Myometrial cell (primary cell): Measurements from ENCODE around the gene STT3A. TPM values are rescaled to one million over a fixed set of nuclear protein-coding genes. Genes with fewer than 3 reads are reported as not detected.

ENCODE experiments used
- total RNA-seq: library from RNA; depleted of rRNA; stranded (reverse); fragments of >200 nt; gene quantifications from 2 replicates; pipeline ENCODE4 v1.2.3, GENCODE V29; 2015

STT3A gene
- 229 and 270 TPM in 2 replicates for total RNA-seq

DNA sequence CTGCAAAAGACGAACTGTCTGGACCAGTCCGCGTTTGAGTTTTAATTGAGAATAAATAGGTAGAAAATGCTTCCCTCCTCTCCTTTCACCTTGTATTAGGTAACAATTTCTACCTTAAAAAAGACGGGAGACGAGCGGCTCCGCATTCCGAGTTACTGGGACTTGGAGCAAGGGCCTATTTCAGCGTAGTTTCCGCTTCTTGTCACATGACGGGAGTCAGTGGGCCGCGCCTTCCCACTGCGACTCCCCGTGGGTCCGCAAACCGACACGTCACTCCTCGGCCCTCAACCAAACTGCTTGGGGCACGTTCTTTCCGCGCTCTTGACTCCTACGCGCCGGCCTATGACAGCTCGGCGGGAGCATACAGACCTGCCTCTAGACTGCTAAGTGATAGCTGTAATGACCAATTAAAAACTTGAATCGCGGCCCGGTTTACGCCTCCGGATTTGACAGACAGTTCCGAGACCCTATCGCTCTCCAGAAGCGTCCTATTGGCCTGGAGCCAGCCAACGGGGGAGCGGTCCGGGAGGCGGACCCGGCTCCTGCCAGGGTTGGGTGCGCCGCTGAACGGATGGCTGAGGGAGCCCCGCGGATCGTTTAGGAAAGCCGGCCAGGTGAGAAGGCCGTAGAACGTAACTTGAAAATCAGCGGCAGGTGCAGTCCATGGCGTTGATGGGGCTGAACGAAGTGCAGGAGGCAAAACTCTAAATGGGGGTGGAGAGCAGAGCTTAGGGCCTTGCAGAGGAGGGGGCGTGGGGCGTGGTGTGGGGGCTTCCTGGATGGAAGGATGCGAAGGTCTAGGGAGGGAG, at the start of gene STT3A:
STT3A (plus strand) TSS at position 548 of the 809 bp plus-strand sequence. CDS start 3,064 bp downstream, outside the sequence.

DNA sequence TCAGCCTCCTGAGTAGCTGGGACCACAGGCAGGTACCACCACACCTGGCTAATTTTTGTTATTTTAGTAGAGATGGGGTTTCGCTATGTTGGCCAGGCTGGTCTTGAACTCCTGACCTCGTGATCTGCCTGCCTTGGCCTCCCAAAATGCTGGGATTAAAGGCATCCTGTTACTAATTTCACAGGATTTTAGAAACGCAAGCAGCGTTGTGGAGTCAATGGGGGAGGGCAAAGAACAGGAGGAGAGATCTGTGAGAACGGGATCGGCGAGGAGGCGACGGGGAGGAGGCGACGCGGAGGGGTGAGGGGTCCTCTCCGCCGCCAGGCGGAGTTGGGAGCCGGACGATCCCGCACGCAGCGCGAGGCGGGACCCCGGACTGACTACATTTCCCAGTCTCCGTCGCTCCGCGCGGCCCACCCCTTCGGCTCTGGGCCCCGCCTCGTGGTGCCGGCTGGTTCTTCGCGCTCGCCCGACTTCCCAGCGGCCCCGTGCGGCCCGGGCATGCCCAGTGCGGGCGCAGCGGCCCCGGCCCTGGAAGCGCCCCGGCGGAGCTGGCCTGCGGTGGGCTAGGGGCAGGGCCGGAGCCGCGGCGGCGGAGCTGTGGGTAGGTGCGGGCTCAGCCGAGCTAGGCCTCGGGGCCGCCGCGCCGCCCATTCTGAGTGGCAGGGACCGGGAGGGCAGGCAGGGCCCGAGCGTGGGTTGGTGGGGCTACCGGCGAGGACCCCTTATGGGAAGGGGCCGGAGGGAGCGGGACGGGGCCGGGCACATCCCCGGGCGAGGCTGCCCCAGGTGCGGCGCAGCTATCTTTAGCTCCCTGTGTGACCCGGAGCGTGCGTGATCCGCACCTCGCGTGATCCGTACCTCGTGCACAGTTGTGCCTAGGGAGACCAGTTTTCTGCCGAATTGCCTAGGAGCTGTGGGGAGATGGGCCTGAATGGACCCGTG, 23.4 kb upstream of the STT3A start, which contains the start of gene EI24:
EI24 (plus strand) TSS at position 508 of the 945 bp plus-strand sequence. CDS start 3,051 bp downstream, outside the sequence.

DNA sequence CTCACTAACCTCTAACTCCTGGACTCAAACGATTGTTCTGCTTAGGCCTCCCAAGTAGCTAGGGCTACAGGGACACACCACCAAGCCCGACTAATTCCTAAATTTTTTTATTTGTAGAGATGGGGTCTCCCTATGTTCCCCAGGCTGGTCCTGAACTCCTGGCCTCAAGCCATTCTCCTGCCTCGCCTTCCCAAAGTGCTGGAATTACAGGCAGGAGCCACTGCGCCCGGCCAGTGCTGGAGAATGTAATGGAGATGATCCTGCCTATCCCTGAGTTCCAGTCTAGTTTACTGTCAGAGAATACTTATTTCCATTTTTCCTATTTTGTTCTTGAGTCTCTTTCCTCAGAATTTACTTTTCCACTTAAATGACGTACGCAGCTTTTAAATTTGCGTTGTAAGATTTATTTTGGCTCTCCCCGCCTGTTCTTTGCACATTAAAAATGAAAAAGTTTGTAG, 32.1 kb downstream of the STT3A start, which contains the start of gene CHEK1:
CHEK1 (plus strand) TSS at position 408 of the 458 bp plus-strand sequence. CDS start 1,606 bp downstream, outside the sequence.

Other genes starting within 250 kb of the STT3A start
- 23.1 and 28.4 TPM in 2 replicates for gene FEZ1, start 96.6 kb upstream of the STT3A start, total RNA-seq
- gene EI24, start 23.4 kb upstream of the STT3A start, total RNA-seq, result 103 and 121 TPM in 2 replicates
- gene CHEK1, start 32.3 kb downstream of the STT3A start, total RNA-seq, result 25.7 and 38.6 TPM in 2 replicates
- gene ACRV1, start 88.0 kb downstream of the STT3A start, total RNA-seq, result not detected in 2 replicates
- not detected in 2 replicates for gene PATE1, start 153.4 kb downstream of the STT3A start, total RNA-seq
- not detected in 2 replicates for gene PATE2, start 186.0 kb downstream of the STT3A start, total RNA-seq
- gene PATE3, start 195.3 kb downstream of the STT3A start, total RNA-seq, result not detected in 2 replicates
- not detected in 2 replicates for gene PATE4, start 240.5 kb downstream of the STT3A start, total RNA-seq